GM12874 (cell line): ENCODE measurements around the gene SLC1A1.

Experiments
- TF ChIP-seq, protein P1 (sequence below): IDR thresholded peaks from 2 replicates; pipeline ENCODE4 v1.5.1; 2011; ENCODE audit warnings: low read depth, mild to moderate bottlenecking, control low read depth, low read length, moderate library complexity; ENCODE audit not compliant: insufficient read depth

Gene SLC1A1

DNA sequence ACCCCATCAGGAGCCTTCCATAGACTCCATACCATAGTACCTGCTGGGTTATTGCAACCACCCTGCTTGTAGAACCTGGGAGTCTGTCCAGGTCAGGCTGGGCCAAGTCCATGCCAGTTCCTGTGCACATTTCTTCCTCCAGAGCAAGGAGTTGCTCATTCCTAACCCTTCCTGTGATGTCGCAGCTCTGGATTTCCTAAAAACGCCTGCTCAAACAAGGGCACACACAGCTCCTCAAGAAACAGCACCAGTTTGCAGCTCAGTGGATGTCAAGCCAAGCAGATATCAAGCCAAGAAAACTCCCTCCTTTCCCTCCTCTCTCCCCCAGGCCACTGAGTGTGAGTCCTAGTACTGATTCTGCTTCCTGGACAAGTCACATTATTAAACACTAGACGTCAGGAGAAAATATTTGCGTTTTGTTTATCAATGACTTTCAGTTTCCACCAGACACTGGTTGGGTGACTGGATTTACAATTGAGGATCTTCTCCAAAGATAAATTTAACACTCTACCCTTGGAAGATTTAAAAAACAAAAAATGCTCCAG lies 59.6 kb downstream of the SLC1A1 start:
- TF ChIP-seq, protein P1, sequence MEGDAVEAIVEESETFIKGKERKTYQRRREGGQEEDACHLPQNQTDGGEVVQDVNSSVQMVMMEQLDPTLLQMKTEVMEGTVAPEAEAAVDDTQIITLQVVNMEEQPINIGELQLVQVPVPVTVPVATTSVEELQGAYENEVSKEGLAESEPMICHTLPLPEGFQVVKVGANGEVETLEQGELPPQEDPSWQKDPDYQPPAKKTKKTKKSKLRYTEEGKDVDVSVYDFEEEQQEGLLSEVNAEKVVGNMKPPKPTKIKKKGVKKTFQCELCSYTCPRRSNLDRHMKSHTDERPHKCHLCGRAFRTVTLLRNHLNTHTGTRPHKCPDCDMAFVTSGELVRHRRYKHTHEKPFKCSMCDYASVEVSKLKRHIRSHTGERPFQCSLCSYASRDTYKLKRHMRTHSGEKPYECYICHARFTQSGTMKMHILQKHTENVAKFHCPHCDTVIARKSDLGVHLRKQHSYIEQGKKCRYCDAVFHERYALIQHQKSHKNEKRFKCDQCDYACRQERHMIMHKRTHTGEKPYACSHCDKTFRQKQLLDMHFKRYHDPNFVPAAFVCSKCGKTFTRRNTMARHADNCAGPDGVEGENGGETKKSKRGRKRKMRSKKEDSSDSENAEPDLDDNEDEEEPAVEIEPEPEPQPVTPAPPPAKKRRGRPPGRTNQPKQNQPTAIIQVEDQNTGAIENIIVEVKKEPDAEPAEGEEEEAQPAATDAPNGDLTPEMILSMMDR = no peak

DNA sequence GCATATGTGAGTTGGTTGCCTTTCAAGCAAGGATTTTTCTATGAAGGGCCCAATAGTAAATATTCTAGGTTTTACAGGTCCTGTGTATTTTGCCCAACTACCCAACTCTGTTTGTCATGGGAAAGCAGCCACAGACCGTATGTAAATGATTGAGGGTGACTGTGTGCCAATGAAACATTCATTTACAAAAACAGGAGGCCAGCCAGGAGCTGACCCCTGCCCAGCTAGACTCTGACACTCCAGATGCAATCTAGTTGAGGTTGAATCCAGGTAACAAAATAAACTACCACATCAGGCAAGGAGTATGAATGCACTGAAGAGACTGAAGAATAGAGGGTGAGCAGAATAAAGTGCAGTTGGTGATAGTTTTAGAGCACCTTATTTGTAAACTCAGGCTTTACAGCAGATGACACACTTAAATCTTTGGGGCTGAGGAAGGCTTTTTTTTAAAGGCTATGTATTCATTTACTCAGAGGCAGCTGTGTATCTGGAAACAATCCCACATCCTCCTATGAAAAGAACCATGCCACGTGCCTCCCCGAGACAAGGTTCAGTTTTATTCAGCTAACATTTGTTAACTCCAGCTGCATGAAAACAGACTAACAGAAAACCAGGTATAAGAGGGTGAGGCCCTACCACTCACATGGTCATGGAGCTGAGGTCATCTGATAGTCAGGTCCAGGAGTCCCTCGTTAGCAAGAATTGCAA lies 60.7 kb downstream of the SLC1A1 start:
- TF ChIP-seq, protein P1 = no peak

DNA sequence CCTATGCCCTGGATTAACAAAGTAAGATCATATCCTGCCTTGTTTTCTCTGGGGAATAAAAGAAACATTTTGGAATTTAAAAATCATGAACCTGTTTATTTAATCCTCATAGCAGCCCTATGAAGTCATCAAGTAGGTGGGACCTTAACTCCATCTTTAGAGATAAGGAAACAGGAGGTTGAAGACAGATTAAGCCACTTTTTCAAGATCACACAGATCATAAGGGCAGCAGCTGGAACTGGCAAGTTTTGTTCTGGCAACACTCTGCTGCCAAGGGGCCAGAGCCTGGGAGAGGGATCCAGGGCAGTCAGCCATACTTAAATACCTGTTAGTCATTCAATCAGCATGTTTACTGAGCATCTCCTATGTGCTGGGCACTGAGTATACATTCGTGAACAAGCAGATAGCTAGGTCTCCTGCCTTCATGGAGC lies 63.7 kb downstream of the SLC1A1 start:
- TF ChIP-seq, protein P1 = no peak

DNA sequence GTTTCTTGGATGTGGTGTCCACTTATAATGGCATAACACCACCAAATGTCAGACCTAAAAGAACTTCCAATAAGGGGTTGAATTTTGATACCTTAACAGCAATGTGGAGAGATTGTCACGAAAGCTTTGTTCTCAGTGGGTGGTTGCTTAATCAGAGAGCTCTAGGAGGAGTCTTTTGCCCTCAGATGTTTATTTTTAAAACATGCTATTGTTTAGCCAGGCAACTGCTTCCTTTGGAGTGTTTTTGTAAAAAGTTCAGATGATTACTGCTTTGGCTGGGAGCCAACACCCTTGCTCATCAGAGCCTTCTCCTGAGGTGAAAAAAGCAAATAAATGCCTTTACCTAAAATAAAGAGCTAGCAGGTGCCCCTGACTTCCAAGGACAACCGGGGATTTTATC lies 65.0 kb downstream of the SLC1A1 start:
- TF ChIP-seq, protein P1 = no peak

DNA sequence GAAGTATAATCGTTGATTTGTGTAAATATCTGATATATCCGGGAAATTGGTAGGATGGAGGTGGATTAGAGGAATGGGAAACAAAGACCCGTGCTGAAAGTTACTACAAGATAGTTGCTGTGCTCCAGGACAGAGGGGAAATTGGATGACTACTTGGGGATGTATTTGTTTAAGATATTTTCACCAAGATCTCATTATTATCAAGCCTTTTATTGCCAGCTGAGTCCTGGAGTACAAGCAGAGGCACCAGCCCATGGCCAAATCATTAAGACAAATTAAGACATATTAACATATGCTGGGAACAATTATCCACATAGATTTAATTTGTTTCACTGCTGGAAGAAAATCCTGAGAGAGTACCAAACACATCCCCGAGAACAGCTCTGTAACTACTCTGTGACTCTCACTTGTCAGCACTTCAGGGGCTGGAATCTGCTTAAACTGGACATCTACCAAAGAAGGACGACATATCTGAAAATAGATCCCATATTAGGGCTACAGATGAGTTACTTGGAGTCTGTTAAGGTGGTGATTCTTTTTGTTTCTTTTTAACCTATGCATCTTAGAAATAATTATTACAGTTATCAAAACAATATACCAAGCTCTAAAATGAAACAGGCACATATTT lies 68.2 kb downstream of the SLC1A1 start:
- TF ChIP-seq, protein P1 = no peak

DNA sequence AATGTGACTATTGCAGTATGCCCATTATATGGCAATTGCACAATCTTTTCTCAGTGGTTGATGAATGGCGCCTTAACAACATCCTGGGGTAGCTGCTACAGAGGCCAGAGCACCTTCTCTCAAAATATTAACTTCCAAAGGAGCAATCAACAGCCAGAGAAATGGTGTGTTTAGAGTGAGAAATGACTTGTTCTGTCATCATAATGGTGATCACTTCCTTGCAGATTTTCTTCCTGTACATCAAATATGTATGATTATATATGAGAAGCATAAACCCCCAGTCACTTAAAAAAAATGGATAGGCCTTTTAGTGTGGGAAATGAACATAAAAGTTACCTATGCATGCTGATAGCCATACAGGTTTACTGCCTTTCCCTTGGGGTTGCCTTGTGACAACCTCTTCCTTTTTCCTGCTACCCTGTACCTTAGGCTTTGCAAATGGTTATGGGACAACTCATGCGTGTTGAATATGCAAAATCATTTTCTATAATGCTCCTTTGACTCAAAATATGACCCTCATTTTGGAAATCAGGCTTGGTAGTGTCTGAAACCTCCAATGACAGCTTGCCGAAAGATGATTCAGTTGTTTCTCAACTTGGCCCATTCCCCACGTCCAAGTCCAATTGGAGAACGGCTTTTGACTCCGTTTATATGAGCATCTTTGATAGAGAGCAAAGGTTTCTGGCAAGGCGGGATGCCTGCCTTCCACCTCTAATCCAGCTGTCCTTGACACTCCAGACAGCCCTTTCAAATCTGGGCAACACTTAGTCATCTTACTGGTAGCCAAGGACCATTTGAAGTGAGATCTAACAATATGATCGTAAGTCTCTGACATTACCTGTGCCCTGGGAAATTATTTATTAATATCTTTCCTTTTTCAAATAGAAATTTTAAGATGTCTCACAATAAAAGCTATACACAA lies 69.3 kb downstream of the SLC1A1 start:
- TF ChIP-seq, protein P1 = no peak

DNA sequence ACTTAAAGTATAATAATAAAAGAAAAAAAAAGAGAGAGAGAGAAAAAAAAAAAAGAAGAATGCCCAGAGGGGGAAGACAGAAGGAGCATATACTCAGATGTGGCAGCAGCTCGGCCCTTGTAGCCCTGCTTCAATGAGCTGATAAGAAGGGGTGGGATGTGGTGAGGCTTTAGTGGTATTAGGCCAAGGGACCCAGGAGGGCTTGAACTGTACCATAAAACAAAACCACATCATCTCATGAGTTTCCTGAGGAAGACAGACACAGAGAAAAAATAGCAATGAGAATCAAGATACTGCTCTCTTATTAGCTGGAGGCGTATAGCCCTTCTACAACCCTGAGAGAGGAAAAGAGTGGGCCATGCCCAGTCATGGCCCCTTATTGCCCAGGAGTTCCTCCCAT lies 72.8 kb downstream of the SLC1A1 start:
- TF ChIP-seq, protein P1 = no peak
